ENCODE measurements around the gene THSD4.

DNA sequence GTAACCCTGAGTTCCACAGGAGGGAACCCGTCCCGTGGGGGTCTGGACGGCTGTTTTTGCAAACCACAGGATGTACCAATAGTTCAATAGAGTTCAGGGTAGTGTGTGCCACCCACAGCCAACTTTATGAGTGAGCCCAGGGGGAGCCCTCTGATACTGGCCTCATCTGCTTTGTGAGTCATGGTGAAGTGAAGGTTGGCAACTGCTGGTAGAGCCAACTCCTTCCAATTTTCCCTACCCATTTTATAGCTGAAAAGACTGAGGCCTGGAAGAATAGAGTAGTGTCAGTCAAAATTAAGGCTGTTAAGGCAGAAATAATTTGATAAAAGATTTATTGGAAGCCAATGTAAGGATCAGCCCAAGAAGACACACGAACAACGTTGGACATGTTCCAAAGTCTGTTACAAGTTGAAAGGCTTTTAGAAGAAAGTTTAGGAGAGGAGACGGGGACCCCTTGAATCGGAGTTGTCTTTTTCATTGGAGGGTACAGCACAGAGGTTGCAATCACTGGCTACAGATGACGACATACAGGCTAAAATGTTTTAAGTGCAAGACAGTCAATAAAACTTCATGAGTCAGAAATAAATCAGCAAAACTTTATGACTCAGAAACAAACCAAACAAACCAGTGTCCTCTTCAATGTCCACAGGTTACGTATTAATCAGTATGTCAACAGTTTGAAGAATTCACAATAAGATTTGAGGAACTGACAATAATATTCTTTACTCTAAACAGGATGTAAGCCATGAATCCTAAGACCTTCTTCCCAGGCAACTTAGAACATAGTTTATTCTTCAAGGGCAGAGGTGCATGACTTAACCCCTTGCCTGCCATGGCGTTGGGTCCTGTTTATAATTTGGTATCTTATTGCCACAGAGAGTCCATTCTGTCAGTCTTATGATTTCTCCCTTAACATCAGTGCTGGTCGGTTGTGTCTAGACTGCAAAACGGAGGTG is 632.1 kb downstream of the THSD4 start:
- TF ChIP-seq POLR2AphosphoS5 (IDR thresholded peaks at IDR 0.05; ENCODE audit: low read depth) (no peak), GABPA (IDR thresholded peaks at IDR 0.05; ENCODE audit: low read depth) (no peak)
- TF ChIP-seq, protein P1, sequence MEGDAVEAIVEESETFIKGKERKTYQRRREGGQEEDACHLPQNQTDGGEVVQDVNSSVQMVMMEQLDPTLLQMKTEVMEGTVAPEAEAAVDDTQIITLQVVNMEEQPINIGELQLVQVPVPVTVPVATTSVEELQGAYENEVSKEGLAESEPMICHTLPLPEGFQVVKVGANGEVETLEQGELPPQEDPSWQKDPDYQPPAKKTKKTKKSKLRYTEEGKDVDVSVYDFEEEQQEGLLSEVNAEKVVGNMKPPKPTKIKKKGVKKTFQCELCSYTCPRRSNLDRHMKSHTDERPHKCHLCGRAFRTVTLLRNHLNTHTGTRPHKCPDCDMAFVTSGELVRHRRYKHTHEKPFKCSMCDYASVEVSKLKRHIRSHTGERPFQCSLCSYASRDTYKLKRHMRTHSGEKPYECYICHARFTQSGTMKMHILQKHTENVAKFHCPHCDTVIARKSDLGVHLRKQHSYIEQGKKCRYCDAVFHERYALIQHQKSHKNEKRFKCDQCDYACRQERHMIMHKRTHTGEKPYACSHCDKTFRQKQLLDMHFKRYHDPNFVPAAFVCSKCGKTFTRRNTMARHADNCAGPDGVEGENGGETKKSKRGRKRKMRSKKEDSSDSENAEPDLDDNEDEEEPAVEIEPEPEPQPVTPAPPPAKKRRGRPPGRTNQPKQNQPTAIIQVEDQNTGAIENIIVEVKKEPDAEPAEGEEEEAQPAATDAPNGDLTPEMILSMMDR (IDR thresholded peaks at IDR 0.05; ENCODE audit: insufficient read depth, low read length) = no peak

Data from HL-60 (cell line).